HG03521 (cell line): ENCODE data around the gene FAT1.

Experiments used
- ATAC-seq: cut with Tn5 transposase; IDR thresholded peaks from one replicate; pipeline ENCODE4 v1.9.1; 2021; ENCODE audit warnings: mild to moderate bottlenecking, moderate library complexity; ENCODE audit not compliant: unreplicated experiment

FAT1 gene

GRCh38 chr4:186752325-186752724, 28.7 kb upstream of the FAT1 start:
- ATAC-seq = no peak

GRCh38 chr4:186749611-186750281, 26.1 kb upstream of the FAT1 start:
- no peak for ATAC-seq

GRCh38 chr4:186746581-186746980, 22.9 kb upstream of the FAT1 start:
- ATAC-seq = no peak

- ATAC-seq = no peak
These were observed 19.6 kb upstream of the FAT1 start for GRCh38 chr4:186743261-186743660.

- ATAC-seq = no peak
These were observed 17.2 kb upstream of the FAT1 start for GRCh38 chr4:186740822-186741221.

- ATAC-seq = no peak
These were observed 16.3 kb upstream of the FAT1 start for GRCh38 chr4:186739802-186740434.

GRCh38 chr4:186739317-186739716, 15.7 kb upstream of the FAT1 start:
- ATAC-seq = no peak

- no peak for ATAC-seq
These were observed 14.8 kb upstream of the FAT1 start for GRCh38 chr4:186738421-186738820.

GRCh38 chr4:186737427-186737826, 13.8 kb upstream of the FAT1 start:
- no peak for ATAC-seq

- no peak for ATAC-seq
These were observed 12.8 kb upstream of the FAT1 start for GRCh38 chr4:186736466-186736865.

GRCh38 chr4:186734251-186734650, 10.6 kb upstream of the FAT1 start:
- ATAC-seq = no peak

GRCh38 chr4:186733778-186734177, 10.1 kb upstream of the FAT1 start:
- no peak for ATAC-seq

- no peak for ATAC-seq
These were observed 7.0 kb upstream of the FAT1 start for GRCh38 chr4:186730621-186731020.

- ATAC-seq = no peak
These were observed 6.2 kb upstream of the FAT1 start for GRCh38 chr4:186729856-186730255.

GRCh38 chr4:186728631-186729271, 5.1 kb upstream of the FAT1 start:
- no peak for ATAC-seq

- ATAC-seq = no peak
These were observed 4.4 kb upstream of the FAT1 start for GRCh38 chr4:186727977-186728519.

GRCh38 chr4:186727169-186727976, 3.7 kb upstream of the FAT1 start:
- no peak for ATAC-seq

- no peak for ATAC-seq
These were observed 2.9 kb upstream of the FAT1 start for GRCh38 chr4:186726426-186727168.

- ATAC-seq = no peak
These were observed 2.1 kb upstream of the FAT1 start for GRCh38 chr4:186725469-186726425.
